ENCODE data around the gene ACBD6. TPM values are rescaled to one million over a fixed set of nuclear protein-coding genes. Genes with fewer than 3 reads are reported as not detected.

The ACBD6 gene
- total and polyA plus RNA-seq, 2 donors (not counting 1 experiment from before 2014, with no cell fraction given): 52.9 to 80.9 TPM

- Histone ChIP-seq H2AFZ (ENCODE audit: insufficient read depth, low read depth, low read length, poor library complexity, severe bottlenecking) (no peak overlapping the region), H3K27ac (ENCODE audit: low read length in 2 of 2) (no peak overlapping the region), H3K4me2 (replicated peaks; ENCODE audit: low read depth, low read length, poor library complexity, severe bottlenecking) (no peak overlapping the region), H4K20me1 (ENCODE audit: control insufficient read depth, insufficient read depth, low read length, poor library complexity, severe bottlenecking) (peaks cover 7% of the 10 kb centered on the region), H3K36me3 (replicated peaks in 1 of 2; ENCODE audit: control extremely low read depth in 1 of 2, control insufficient read depth in 1 of 2, extremely low read depth in 1 of 2, insufficient read depth in 2 of 2, low read length in 1 of 2) (peaks cover 0 to 16% of the 10 kb centered on the region in 2 experiments), H3K79me2 (ENCODE audit: control insufficient read depth, insufficient read depth, low read length) (peaks cover 4% of the 10 kb centered on the region), H3K4me3 (ENCODE audit: control extremely low read depth in 1 of 5, extremely low read depth in 1 of 5, insufficient read depth in 1 of 5, low read depth in 2 of 5, low read length in 4 of 5) (no peak overlapping the region), H3K9me3 (ENCODE audit: control extremely low read depth in 1 of 3, control insufficient read depth in 2 of 3, insufficient read depth in 1 of 3, low read length in 2 of 3) (no peaks in the 10 kb centered on the region), H3K27me3 (replicated peaks in 1 of 4; ENCODE audit: control extremely low read depth in 1 of 4, control insufficient read depth in 3 of 4, insufficient read depth in 4 of 4, low read length in 3 of 4) (no peaks in the 10 kb centered on the region), H3K4me1 (ENCODE audit: control insufficient read depth in 2 of 2, insufficient read depth in 2 of 2, low read length in 2 of 2) (peaks cover 2 to 4% of the 10 kb centered on the region in 2 donors), H3K9ac (ENCODE audit: low read length) (no peak overlapping the region)
- ATAC-seq (ENCODE audit: low read depth) (no peak), DNase-seq (no peak)
- Mint-ChIP-seq H3K9me3 (ENCODE audit: insufficient read depth) (no peaks in the 10 kb centered on the region), H3K4me3 (no peak overlapping the region), H3K4me1 (peaks cover 8% of the 10 kb centered on the region), H3K27me3 (no peaks in the 10 kb centered on the region), H3K27ac (no peak overlapping the region)
- whole genome bisulfite sequencing (ENCODE audit: insufficient coverage): no CpG with 5 or more reads among the region's 8 CpGs
- ChIA-PET POLR2A (no interaction called here), CTCF (interaction anchor here (0.7 kb wide), 1 partner anchor 372 kb away, joined by 4 read pairs; no protein-coding TSS in a partner anchor)
- TF ChIP-seq, protein P1, sequence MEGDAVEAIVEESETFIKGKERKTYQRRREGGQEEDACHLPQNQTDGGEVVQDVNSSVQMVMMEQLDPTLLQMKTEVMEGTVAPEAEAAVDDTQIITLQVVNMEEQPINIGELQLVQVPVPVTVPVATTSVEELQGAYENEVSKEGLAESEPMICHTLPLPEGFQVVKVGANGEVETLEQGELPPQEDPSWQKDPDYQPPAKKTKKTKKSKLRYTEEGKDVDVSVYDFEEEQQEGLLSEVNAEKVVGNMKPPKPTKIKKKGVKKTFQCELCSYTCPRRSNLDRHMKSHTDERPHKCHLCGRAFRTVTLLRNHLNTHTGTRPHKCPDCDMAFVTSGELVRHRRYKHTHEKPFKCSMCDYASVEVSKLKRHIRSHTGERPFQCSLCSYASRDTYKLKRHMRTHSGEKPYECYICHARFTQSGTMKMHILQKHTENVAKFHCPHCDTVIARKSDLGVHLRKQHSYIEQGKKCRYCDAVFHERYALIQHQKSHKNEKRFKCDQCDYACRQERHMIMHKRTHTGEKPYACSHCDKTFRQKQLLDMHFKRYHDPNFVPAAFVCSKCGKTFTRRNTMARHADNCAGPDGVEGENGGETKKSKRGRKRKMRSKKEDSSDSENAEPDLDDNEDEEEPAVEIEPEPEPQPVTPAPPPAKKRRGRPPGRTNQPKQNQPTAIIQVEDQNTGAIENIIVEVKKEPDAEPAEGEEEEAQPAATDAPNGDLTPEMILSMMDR (IDR thresholded peaks at IDR 0.05): no peak
- no peak for TF ChIP-seq EZH2 (IDR thresholded peaks at IDR 0.05; ENCODE audit: borderline replicate concordance, insufficient read depth, low read depth, low read length, poor library complexity, severe bottlenecking)
- intact Hi-C loops (cut with micrococcal nuclease): no loop called here
Measured at GRCh38 chr1:180484490-180484889, 17.9 kb downstream of the ACBD6 start.

DNA sequence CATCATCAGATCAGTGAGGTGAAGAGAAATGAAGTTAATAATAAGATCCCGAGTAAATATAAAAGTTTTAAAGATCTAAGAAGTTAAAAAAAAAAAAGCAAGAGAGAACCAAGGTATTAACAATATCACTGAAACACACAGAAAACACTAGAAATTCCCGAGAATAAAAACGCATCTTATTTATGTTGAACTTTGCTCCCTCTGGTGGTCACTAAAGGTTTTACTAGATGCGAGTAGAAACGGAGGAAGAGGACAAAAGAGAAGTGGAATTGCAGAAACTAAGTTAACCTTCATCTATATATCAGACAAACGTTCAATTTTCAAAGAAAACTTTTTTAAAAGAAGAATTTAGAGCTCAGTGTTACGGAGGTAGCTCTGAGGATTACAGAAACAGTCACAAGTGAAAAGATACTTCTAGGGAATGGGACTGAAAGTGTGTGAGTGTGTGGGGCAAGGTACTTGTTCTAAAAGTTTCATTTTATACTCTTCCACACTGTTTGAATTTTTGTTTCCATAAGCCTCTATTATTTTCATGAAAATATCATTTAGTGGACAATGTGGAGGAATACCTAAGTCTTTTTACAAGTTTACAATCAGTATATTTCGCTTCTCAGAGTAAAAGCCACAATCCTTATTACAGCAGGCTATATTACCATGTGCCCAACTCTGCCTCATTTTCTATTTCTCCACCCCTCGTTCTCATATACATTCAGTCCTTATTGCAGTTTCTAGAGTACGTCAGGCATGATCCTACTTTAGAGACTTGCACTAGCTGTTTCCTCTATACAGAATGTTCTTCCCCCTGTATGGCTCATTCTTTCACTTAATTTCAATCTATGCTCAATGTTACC, 19.7 kb downstream of the ACBD6 start:
- Mint-ChIP-seq H3K4me3 (no peak overlapping the region), H3K4me1 (peaks cover 8% of the 10 kb centered on the region), H3K27ac (no peak overlapping the region), H3K9me3 (ENCODE audit: insufficient read depth) (no peaks in the 10 kb centered on the region), H3K27me3 (no peaks in the 10 kb centered on the region)
- ChIA-PET POLR2A (no interaction called here), CTCF (interaction anchor here (0.7 to 3.2 kb wide), 16 partner anchors 10 to 779 kb away, joined by 3 to 23 read pairs (median 4); partner anchors contain the start of genes ACBD6 and XPR1)
- Histone ChIP-seq H3K4me2 (replicated peaks; ENCODE audit: low read depth, low read length, poor library complexity, severe bottlenecking) (peak overlapping the region; percentile 47), H3K4me1 (ENCODE audit: control insufficient read depth in 2 of 2, insufficient read depth in 2 of 2, low read length in 2 of 2) (peaks cover 2 to 4% of the 10 kb centered on the region in 2 donors), H3K27ac (ENCODE audit: low read length in 2 of 2) (no peak overlapping the region), H3K9me3 (ENCODE audit: control extremely low read depth in 1 of 3, control insufficient read depth in 2 of 3, insufficient read depth in 1 of 3, low read length in 2 of 3) (no peaks in the 10 kb centered on the region), H2AFZ (ENCODE audit: insufficient read depth, low read depth, low read length, poor library complexity, severe bottlenecking) (peak overlapping the region; percentile 39), H3K36me3 (replicated peaks in 1 of 2; ENCODE audit: control extremely low read depth in 1 of 2, control insufficient read depth in 1 of 2, extremely low read depth in 1 of 2, insufficient read depth in 2 of 2, low read length in 1 of 2) (peaks cover 0 to 18% of the 10 kb centered on the region in 2 experiments), H4K20me1 (ENCODE audit: control insufficient read depth, insufficient read depth, low read length, poor library complexity, severe bottlenecking) (peaks cover 10% of the 10 kb centered on the region), H3K27me3 (replicated peaks in 1 of 4; ENCODE audit: control extremely low read depth in 1 of 4, control insufficient read depth in 3 of 4, insufficient read depth in 4 of 4, low read length in 3 of 4) (no peaks in the 10 kb centered on the region), H3K79me2 (ENCODE audit: control insufficient read depth, insufficient read depth, low read length) (peaks cover 6% of the 10 kb centered on the region), H3K9ac (ENCODE audit: low read length) (peak overlapping the region; percentile 7), H3K4me3 (ENCODE audit: control extremely low read depth in 1 of 5, extremely low read depth in 1 of 5, insufficient read depth in 1 of 5, low read depth in 2 of 5, low read length in 4 of 5) (no peak overlapping the region)
- TF ChIP-seq, protein P1 (IDR thresholded peaks at IDR 0.05): peak; percentile 97
- no peak for TF ChIP-seq EZH2 (IDR thresholded peaks at IDR 0.05; ENCODE audit: borderline replicate concordance, insufficient read depth, low read depth, low read length, poor library complexity, severe bottlenecking)
- intact Hi-C loops (cut with micrococcal nuclease): loop anchor here (2.0 kb wide), 2 partner anchors 294 to 776 kb away; no protein-coding TSS in a partner anchor
- 95% methylated on average over 3 of the region's 10 CpGs for WGBS (ENCODE audit: insufficient coverage)
- DNase-seq (peak; percentile 66), ATAC-seq (ENCODE audit: low read depth) (peak; percentile 41)

Measured in B cell (primary cell).